GM19240 (cell line): ENCODE results near the gene SLC2A4RG.

Experiments used
- DNase-seq: peaks from one replicate; pipeline ENCODE4 v3.0.0; 2011; ENCODE audit warnings: low spot score; ENCODE audit not compliant: insufficient read length

SLC2A4RG gene

DNA sequence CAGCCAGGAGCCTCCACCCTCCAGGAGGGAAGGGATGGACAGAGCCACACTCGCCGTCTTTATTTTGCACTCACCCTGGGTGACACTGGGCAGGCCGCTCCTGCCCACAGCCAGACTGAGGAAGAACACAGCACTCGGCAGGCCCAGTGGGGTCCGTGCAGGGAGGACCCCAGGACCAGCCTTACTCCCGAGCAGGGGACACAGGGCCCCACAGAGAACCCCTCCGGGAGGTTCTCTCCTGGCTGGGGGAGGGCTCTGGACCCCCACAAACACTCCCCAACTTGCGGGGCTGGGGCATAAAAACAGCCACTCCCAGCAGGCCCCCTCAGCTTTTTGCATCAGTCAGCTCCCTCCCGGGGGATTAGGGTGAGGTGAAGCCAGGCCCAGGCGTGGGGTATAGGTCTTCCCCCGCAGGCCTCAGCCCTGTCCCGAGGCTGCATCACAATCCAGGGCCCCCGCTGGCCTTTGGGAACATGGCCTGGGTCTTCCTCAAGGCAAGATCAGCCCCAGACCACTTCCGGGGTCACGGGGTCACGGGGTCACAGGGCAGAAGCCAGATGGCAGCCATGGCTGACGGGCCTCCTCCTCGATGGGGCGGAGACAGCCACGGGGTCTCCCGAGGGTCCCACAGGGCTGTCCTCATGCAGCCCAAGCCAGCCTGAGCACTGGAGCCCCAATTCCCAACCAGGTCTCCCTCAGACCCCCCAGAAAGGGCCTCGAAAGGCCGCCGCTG is 39.9 kb upstream of the SLC2A4RG start:
- peak; percentile 2 for DNase-seq

DNA sequence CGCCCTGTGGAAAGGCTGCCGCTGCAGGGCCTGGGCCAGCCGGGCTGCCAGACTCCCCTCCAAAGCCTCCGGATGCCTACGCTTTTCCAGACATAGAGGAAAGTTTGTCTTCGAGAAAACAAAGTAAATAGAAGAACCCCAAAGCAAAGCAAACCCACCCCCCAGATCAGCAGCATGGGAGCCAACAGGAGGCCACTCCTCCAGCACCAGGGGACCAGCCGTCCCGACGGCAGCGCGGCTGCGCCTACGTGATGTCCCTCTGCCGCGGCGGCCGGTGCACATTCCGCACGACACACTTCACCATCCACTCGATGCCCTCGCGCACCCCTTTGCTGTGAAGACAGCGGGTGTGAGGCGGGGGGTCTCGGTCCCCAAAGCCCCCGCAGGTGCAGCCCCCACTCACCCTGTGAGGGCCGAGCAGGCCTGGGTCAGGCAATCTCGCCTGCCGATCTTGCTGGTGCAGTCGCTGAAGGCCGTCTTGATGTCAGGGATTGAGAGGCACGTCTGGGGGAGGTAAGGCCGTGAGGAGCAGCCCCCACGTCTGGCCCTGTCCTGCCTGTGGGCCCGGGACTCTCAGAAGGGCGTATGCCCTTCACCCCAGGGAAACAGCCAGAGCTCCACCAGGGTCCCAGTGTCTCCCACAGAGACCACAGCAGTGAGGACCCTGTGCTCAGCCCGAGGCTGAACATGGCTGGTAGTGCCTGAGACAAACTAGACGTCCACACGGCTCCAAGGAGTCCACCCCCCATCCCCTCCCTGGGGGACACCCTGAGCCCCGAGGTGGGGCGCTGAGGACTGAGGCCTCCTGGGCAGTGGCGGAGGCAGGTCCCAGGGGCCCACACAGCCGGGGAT is 39.2 kb upstream of the SLC2A4RG start:
- peak; percentile 1 for DNase-seq

DNA sequence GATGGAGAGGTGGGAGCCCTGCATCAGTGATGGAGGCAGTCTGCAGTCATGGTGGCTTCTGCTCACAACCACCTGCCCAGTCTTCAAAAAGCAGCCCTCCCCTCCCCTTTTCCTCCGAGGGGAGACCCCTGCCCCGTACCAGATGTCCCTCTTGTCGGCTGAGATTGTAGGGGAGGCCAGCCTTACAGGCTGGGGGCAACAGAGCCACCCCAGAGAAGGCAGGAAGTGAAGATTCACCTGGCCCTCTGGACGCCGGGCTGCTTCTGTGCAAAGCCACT is 38.6 kb upstream of the SLC2A4RG start:
- DNase-seq: no peak

DNA sequence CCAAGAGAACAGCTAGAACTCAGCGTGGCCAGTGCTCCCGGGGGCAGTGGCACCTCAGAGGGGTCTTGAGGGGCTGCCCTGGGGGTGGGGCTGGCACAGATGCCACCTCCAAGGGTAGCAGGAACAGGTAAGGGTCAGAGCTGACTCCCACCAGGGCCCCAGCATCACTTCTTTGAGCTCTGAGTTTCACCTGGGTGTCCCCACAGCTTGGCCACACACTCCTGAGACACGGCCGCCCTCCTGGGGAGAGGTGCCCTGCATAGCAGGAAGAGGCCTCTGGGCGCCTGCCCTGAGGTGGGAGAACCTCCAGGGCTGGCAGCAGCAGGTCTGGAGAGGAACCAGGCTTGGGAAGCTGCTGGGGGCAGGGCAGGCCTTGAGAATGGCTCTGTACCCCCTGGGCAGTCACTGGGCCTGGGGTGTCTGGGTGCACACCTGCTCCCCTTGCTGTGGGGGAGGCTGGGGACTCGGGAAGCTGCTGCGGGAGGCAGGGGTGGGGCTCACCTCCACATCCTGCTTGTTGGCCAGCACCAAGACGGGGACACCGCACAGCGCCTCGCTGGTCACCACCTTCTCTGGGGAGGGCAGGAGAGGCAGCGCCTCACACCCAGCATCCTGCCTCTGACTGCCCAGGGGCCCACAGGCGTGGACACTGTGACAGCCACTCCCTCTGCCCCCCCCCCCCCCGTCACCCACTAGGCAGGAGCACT is 38.1 kb upstream of the SLC2A4RG start:
- peak; percentile 1 for DNase-seq

DNA sequence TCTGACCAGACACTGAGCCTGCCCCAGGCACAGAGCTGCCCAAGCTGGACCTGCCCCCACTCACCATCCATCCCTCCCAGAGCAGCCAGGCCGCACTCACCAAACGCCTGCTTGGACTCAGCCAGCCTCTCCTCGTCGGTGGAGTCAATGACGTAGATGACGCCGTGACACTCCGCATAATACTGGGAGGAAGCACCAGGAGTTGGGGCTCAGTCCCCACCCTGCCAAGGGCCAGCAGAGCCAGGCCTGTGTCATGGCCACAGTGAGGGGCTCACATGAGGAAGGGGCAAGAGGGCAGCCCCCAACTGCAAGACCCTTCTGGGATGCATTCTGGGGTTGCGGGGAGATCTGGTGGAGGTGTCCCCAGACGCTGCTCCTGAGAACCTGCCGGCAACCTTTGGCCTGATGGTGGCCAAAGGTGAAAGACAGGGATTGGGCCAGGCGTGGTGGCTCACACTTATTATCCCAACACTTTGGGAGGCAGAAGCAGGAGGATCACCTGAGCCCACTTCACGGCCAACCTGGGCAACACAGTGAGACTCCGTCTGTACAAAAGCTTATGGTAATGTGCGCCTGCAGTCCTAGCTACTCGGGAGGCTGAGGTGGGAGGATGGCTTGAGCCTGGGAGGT is 37.4 kb upstream of the SLC2A4RG start:
- DNase-seq: no peak

DNA sequence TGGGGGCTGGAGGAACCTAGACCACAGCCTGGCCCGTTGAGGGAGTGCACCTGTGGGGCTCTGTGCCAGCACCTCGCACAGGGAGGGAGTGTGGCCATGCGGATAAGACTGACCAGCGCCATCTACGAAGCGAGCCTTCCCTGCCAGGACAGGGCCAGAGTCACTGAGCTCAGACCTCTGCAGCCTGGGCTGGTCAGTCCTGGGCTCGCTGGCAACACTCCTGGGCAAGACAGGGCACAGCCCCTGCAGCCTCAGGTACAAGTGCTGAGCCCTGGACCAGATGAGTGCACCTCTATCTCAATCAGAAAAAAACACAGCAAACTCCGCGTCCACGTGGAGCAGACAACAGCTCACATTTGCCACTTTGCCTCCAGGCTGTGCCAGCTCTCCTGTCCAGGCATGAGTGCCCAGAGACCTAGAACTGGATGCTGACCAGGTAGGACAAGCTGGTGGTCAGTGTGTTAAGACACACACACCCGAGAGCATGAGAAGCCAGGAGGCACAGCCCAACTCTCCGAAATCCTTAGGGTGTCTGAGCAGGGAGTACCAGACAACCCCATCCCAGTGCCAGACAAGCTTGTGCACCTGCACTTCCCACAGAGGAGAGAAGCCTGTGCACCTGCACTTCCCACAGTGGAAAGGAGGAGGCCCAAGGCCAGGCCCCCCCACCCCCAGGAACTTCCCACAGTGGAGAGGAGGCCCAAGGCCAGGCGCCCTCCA is 36.7 kb upstream of the SLC2A4RG start:
- DNase-seq: no peak

DNA sequence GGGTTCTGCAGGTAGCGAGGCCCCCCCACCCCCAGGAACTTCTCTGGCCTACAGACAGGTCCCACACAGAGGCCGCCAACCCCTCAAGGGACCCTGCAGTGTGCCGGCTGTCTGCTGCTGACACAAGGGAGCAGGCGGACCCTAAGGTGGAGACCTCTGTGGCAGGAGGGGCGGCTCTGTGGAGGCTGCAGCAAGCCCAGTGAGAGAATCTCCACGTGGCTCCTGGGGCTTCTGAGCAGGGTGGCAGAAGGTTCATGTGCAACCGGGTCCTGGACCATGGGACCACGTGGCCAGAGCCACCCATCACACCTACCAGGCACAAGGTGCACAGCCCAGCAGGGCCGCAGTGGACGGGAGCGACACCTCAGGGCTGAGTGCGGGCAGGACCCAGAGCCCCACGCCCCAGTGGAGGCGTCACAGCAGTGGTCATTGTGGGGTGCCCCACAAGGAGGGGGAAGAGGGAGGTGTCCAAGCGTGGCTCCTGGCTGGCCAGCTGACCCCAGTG is 36.1 kb upstream of the SLC2A4RG start:
- DNase-seq: no peak

DNA sequence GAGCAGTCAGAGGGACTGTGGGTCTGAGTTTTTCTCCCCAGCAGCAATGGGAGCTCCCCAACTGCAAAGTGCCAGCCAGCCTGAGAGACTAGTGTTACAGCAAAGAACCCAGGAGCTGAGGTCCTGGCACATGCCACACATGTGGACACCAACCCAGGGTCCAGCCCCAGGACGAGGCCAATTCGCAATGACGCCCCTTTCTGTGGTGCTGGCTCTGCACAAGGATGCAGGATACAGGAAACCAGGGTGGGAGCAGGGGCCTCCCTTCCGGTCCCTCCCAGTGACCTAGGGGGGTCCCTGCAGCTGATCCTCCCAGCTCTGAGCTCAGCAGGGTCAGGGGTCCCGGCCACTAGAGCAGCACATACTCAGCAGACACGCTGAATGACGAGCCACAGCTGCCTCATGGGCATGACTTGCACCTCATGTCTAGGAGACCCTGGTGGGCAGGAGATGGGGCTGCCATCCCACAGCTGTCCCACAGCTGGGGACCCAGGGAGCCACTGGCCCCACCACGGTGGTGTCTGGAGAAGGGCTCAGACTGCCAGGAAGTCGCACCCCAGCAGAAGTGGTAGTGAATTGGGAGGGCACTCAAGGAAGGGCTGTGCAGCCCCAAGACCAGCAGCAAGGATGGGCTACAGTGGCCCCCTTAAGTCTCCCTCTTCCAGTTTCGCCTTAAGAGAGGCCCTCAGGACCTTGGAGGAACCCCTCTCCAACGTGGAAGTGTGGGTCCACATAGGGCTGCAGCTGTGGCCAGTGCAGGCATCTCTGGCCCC is 35.4 kb upstream of the SLC2A4RG start:
- no peak for DNase-seq

DNA sequence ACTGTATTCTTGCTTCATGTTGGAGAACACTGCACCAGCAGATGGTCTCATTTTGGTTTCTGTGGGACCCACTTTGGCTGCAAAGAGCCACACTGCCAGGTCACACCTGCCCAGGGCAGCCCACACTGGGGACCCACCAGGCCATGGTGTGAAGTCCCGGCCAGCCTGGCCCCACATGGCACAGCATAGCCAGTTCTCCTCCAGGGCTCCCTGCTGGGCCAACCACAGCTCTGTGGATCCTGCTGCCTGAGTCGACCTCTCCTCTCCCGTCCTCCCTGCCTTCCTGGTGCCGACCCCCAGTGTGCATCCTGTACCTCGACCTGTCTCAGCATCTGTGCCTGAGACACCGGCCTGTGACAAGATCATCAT is 34.8 kb upstream of the SLC2A4RG start:
- DNase-seq: no peak

DNA sequence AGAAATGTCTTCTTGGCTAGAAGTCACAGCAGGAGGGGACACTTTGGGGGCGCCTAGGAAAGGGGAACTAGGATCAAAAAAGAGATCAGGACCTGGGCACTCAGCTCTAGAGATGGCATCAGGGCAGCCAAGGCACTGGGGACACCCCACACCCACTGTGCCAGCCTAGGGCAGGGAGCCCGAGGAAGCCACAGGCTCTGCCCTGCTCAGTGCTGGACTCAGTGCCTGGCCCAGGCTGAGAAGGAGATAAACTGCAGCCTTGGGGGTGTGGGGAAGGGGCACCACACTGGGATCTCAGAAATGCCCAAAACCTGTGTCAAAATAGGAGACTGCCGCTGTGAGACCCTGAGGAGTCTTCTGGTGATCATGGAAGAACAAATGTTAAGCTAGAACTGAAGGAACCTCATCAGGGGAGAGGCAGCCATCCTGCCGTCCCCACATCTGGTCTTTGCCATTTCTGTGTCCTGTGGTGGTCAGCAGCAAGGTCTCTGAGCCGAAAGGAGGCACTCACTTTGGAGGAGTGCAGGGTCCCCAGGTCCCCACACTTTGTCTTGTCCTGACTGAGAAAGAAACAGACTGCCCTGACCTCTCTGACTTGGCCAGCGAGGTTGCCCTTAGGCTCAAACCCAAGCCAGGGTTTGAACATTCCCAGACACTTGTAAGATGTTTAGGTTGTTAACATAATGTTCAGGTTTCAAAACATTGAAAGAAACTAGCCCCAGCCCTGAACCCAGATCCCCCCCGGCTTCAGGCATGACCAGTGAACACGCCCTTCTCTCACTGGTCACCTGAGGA is 34.1 kb upstream of the SLC2A4RG start:
- no peak for DNase-seq

DNA sequence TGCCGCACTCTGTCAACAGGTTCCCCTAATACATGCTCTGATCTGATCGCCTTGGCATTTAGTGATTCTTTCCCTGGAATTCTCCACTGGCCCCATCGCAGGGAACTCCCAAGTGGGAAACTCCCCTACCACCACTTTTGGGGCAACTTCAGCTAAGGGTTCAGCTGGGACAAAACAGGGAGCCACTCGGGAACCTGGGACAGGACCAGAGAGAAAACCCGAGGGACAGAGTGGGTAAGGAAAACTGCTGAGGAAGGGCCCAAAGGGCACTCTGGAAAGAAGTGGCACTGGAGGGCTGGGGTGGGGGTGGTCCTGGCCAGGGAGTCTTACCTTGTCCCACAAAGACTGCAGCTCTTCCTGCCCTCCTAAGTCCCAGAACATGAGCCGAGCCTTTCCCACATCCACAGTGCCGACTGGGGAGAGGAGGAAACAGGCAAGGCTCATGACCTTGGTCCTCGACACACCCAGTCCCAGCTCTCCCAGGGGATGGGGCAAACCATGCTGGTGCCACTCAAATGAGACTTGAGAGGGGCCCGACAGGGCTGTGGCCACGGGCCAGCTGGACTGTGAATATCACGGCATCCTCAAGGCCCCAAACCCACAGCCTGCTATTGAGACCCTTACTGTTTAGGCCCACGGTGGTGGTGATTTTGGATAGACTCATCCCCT is 33.4 kb upstream of the SLC2A4RG start:
- DNase-seq: no peak

DNA sequence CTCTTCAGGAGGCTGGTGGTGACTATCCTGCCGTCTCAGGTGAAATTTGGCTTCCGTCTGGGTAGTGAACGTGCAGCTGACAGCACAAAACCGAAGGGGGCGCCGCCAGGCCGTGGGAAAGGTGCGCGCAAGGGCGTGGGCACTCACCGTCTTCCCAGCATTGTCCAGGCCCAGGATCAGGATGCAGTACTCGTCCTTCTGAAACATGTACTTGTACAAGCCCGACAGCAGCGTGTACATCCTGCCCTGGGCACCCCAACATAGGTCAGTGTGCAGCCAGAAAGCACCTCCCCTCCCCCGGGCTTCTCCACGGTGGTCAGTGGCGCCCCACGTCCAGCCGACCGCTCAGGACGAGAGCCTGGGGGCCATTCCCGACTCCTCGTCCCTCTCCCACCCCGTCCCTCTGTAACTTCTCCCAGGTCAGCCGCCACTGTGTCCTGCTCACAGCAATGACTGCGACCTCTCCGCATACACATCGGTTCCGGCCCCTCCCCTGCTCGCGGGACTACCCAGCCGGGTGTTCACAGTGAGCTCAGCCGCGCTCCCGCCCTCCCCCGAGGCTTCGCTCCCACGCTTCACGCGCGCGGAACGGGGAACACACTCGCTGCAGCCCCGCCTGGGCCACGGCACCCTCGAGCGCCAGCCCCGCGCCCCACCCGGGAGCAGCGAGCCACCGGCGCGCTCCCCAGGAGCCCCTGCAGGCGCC is 32.6 kb upstream of the SLC2A4RG start:
- DNase-seq: no peak

DNA sequence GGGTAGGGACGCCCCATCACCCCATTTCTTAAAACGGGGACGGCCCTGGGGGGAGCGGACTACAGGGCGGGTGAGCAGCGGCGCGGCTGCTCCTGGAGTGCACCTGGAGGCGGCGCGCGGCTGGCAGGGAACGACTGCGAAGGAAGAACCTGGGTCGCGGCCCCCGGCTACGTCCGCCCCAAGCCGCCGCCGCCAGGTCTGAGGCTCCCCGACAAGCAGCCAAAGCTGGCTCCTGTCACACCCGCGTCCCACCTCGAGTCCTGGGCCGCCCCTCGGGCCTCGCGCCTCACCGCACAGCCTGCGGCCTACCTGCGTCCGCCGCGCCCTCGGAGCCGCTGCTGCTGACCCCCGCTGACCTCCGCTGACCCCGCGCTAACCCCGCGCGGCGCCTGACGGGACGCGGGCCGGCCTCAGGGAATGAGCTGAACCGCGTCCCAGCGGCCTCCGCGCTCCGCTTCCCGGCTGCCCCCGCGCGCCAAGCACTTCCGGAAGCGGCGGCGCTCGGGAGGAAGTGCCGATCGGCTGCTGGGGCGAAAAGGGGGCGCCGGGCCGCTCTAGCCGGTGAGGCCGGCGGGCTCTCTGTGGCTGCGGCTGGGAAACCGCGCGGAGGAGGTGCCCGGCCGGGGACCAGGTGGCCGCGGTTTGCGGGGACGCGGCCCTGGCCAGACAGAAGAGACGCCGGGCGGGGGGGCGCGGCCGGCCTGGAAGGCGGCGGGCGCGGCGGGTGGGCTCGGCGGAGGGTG is 31.8 kb upstream of the SLC2A4RG start, which contains the start of the genes ARFRP1 and ZGPAT:
Gene ARFRP1 (minus strand): TSS at position 419 of the 743 bp plus-strand sequence. CDS start 885 bp downstream, outside the sequence.
Gene ZGPAT (plus strand): TSS at position 482 of the 743 bp plus-strand sequence. CDS start 542 bp downstream, outside the sequence.
- DNase-seq: peak; percentile 83

DNA sequence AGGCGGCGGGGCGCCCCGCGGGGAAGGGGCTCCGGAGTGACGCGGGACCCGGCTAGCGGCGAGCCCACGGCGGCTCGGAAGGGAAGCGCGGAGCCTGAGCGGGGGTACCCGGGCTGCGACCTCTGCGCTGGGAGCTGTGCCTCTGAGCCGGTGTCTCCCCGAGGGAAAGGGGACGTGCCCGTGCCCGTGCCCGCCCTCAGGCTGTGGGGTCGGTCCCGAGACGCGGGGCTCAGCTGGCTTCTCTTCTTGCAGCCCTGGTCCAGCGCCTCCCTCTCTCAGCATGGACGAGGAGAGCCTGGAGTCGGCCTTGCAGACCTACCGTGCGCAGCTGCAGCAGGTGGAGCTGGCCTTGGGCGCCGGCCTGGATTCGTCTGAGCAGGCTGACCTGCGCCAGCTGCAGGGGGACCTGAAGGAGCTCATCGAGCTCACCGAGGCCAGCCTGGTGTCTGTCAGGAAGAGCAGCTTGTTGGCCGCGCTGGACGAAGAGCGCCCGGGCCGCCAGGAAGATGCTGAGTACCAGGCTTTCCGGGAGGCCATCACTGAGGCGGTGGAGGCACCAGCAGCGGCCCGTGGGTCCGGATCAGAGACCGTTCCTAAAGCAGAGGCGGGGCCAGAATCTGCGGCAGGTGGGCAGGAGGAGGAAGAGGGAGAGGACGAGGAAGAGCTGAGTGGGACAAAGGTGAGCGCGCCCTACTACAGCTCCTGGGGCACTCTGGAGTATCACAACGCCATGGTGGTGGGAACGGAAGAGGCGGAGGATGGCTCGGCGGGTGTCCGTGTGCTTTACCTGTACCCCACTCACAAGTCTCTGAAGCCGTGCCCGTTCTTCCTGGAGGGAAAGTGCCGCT is 31.1 kb upstream of the SLC2A4RG start:
- no peak for DNase-seq

DNA sequence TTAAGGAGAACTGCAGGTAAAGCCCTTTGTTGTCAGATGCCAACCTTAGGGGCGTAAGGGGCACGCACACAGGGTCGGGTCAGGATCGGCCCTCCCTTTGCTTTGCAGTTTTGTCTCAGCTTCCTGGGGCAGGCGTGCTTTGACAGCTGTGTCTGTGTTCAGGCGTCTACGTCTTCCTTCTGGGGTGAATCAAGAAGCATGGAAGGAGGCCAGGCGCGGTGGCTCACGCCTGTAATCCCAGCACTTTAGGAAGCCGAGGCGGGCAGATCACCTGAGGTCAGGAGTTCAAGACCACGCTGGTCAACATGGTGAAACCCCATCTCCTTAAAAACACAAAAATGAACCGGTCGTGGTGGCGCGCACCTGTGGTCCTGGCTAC is 30.4 kb upstream of the SLC2A4RG start:
- no peak for DNase-seq

DNA sequence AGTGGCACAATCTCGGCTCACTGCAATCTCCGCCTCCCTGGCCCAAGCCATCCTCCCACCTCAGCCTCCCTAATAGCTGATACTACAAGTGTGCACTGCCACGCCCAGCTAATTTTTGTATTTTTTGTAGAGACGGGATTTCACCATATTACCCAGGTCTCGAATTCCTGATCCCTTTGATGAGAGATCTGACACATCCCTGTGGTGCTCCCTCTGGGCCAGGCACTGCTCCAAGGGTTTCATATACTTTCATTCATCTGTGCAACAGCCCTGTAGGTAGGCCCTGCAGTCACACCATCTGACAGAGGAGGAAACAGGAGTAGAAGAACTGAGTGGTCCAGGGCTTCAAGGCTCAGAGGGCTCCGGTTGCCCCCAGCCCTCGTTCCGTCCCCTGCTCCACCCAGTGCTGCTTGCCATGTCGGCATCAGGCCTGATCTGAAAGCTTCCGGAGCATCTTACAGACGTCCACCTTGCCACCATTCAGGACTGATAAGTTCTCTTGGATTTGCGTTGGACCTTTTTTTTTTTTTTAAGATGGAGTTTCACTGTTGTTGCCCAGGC is 28.4 kb upstream of the SLC2A4RG start:
- DNase-seq: no peak
